NCI-H1694 treated with DMSO at 0.1 percent for 48 hours (cell line): Measurements from ENCODE around the gene ACY1.
A peak's percentile ranks its signal among the peaks of the same experiment; 100 is the strongest.

Source experiments
- DNase-seq: peaks from one replicate; lab custom pipeline; 2025; lab: John Stamatoyannopoulos, UW

The ACY1 gene

GRCh38 chr3:52005571-52005986, 22.2 kb downstream of the ACY1 start:
- peak; percentile 10 for DNase-seq

GRCh38 chr3:52006017-52006819, 22.9 kb downstream of the ACY1 start:
- DNase-seq = no peak

- DNase-seq = no peak
Measured at GRCh38 chr3:52006820-52007133, 23.4 kb downstream of the ACY1 start.

DNA sequence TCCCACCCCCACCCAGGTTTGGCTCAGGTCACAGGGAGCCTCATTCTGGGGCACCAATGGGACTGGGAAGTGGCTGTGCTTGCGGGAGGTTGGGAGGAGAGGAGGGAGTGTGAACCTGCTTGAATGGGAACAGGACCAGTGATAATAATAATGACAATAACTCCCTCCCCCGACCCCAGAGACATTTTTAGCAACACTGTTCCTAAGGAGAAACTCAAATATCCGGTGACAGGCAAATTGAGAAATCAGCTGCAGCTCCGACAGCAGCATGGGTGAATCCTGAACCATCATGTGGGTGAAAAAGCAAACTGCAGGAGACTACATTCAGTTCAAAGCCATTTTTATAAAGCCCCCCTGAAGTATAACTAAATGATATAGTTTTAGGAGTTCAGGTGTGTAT, 24.0 kb downstream of the ACY1 start:
- DNase-seq = no peak

DNA sequence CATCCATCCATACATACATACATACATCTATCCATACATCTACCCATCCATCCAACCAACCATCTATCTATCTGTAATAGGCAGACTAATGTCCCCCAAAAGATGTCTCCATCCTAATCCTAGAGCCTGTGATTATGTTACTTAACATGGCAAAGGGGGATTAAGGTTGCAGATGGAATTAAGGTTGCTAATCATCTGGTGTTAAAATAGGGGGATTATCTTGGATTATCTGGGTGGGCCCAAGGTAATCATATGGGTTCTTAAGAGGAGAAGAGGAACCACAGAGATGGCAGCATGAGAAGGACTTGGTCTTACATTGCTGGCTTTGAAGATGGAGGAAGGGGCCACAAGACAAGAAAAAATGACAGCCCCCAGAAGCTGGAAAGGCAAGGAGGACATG, 27.1 kb downstream of the ACY1 start:
- DNase-seq = no peak

GRCh38 chr3:52012699-52013098, 29.4 kb downstream of the ACY1 start:
- DNase-seq = no peak

GRCh38 chr3:52013802-52014598, 30.7 kb downstream of the ACY1 start:
- DNase-seq = no peak

DNA sequence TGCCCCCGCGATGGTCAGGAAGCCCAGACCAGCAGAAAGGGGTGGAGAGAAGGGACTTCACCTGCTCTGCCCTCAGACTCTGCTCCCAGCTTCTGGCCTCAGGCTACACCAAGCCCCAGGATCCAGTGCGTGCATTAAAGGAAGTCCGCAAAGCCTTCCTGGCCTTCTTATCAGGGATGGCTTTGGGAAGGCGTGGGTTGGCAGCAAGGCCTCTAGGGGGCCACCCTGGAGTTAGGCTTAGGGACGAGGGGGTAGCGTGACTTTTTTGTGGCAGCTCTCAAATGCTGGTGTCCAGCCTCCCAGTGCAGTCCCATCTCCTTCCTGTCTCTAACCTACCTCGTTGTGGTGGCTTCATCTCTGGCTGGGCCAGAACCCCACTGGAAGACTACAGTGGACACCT, 31.3 kb downstream of the ACY1 start:
- DNase-seq = no peak

- no peak for DNase-seq
Measured at GRCh38 chr3:52015438-52016228, 32.3 kb downstream of the ACY1 start.

- DNase-seq = no peak
Measured at GRCh38 chr3:52017586-52017985, 34.3 kb downstream of the ACY1 start.

DNA sequence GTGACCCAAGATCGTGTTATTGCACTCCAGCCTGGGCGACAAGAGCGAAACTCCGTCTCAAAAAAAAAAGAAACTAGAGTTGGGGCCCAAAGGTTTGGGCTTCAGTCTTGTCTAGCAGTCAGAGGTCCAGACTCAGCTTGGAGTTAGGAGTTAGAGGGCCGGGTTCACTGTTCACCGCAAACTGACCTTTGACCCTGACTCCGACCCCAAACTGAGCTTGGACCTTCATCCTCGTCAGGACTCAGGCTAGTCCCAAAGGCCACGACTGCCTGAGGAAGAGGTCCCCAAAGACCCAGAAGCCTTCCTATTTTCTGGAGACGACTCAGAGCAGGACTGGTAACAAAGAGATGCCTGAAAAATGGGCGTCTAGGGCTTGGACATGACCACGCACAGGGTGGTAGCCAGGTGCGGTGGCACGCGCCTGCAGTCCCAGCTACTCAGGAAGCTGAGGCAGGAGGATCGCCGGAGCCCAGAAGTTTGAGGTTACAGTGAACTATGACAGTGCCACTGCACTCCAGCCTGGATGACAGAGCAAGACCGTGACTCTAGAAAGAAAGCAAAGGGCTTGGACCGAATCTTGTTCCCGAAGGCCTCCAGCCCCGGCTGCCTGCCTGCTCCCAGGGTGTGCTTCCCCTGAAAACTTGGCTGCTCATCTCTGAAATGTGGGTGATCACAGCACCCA, 35.1 kb downstream of the ACY1 start:
- DNase-seq = no peak

DNA sequence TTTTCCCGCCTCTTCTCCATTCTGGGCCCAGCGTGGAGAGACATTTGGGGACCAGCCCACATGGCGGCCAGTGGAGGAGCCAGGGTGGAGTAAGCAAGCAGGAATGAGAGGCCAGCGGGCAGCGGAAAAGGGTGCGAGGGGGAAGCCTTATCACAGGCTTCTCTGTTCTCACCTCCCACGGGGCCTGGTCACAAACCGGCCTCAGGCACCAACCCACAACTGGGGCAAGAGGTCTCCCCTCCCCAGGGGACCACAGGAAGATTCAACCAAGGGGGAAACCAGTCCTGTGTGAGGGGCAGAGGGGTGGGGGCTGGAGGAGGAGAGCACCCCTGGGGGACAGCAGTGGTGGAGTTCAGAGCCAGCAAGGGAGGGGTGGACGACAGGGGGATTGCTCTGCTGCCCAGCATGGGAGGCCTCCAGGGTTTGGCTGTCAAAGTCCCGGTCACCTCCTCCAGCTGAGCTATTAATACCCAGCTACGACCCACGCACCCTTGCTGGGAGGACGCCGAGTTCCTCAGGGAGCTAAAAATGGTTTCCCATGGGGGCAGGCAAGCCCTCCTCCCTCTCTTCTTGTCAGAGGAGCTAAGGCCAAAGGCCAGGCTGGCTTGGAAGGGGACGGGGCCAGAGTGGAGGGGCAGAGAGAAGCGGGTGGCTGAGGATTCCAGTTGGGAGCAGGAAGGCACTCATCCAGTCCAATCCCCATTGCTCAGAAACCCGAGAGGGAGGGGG, 36.2 kb downstream of the ACY1 start:
- no peak for DNase-seq

- no peak for DNase-seq
Measured at GRCh38 chr3:52020796-52021195, 37.5 kb downstream of the ACY1 start.

GRCh38 chr3:52021489-52022268, 38.3 kb downstream of the ACY1 start:
- peak; percentile 50 for DNase-seq

- no peak for DNase-seq
Measured at GRCh38 chr3:52022323-52023100, 39.2 kb downstream of the ACY1 start.

DNA sequence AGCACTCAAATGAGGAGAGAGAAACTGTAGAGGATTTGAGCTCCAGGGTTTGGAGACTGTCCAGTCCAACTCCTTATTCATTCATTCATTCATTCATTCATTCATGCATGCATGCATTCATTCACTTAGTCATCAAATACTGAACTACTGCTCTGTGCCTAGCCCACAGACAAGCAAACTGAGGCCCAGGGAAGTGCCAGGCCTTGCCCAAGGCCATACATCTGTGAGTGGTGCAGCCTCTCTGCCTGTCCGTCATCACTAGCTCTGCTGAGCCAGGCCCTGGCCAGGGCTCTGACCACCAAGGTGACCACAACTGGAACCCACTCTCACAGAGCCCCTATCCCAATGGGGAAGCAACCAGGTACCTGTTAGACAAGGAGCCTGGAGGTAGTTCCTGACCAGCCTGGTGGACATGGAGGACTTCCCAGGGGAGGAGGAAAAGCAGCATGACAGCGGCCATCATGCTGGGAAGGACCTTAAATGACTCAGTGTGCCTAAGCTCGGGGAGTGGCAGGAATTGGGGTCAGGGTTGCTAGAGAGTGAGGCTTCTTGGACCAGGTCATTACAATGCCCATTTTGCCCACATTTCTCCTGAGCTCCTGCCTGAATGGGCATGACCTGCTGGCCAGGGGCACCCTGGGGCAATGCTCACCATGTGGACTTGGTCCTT, 39.9 kb downstream of the ACY1 start:
- DNase-seq = no peak

DNA sequence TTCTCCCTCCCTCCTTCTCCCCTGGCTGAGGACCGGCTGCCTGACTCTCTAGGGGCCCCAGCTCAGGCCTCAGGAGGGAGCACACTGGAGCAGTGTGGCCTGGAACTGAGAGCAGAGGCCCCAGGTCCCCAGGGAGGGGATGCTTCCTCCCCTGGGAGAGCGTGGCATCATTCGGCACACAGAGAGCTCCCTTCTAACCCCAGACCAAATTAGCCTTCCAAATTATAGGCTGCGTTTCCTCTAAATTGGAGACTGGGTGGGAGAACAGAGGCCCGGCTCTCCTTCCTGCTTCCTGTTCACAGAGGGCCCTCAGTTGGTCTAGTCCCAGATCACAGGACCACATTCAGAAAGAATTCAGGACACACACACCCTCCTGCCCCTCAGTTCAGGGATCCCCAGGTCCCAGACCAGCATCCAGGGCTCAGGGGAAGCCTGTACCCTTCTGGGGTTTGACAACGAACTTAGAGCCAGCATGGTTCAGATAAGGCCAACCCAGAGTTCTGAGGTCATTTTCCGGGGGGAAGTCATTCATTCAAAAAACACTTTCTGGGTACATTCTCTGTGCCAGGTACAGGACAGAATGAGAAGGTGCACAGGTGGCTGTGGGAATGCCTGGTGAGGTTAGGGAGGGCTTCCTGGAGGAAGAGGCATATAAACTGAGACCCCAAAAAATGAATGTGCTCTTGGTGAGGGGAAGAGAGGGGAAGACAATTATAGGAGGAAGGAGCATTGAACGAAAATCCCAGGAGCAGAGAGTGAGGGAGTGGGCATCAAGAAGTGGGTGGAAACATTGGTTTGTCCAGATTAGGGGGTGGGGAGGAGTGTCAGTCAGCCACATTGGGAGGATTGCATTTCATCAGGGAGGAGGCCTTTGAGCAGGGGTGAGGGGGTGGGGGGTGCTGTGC, 40.8 kb downstream of the ACY1 start:
- no peak for DNase-seq

DNA sequence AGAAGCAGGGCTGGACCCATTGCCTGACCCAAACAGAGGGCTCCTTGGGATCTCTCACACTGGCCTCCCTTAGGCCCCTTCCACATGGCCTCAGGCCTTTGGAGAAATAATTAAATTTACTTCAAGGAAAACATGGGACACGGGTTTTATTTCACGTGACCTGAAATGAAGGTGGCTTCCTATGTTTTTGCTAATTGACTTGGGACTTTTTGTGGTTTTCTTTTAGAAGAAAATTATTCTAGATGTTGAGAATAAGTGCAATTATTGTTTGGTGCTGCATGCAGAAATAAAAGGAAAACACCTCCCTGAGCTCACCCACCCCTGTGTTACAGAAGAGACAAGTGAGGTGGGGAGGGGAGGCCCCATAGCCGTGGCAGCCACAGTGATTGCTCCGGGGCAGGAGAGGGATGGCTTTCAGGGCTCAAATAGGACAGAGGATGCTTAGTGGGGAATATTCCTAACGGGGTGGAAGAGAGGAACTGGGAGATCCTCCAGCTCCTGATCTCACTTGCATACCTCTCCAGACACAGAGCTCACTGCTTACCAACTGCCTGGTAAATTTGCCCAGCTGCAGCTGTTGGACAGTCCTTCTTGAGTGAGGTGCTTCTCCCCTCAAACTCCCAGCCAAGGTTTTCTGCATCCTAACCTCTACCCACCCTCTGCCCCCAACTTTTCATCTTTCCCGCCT, 41.6 kb downstream of the ACY1 start:
- DNase-seq = no peak
